Activated naive CD4-positive, alpha-beta T cell treated with anti-CD3 and anti-CD28 coated beads for 36 hours (primary cell): ENCODE data around the gene RHEBL1. TPM values are rescaled to one million over a fixed set of nuclear protein-coding genes. Genes with fewer than 3 reads are reported as not detected.

Experiments used
- CTCF ChIA-PET: fragments of 350-600 bp; sonication (Branson Sonifier 250); formaldehyde crosslinking; loops from one replicate; lab custom pipeline; 2021; ENCODE audit warnings: antibody characterized with exemption; lab: Charles Lee
- DNase-seq: peaks from one replicate; pipeline ENCODE4 v3.0.0-alpha.2; 2020
- H3K27ac Mint-ChIP-seq: one replicate; pipeline ENCODE4 v1.8.0; 2021; ENCODE audit warnings: mild to moderate bottlenecking, mixed read lengths
- H3K27me3 Mint-ChIP-seq: one replicate; pipeline ENCODE4 v1.8.0; 2021; ENCODE audit warnings: low read depth, mixed read lengths
- H3K36me3 Mint-ChIP-seq: one replicate; pipeline ENCODE4 v1.8.0; 2021; ENCODE audit warnings: low read depth, mixed read lengths
- H3K4me1 Mint-ChIP-seq: one replicate; pipeline ENCODE4 v1.8.0; 2021; ENCODE audit warnings: low read depth, mixed read lengths
- H3K4me3 Mint-ChIP-seq: one replicate; pipeline ENCODE4 v1.8.0; 2021; ENCODE audit warnings: mild to moderate bottlenecking, moderate library complexity, mixed read lengths
- H3K9me3 Mint-ChIP-seq: one replicate; pipeline ENCODE4 v1.8.0; 2021; ENCODE audit warnings: mixed read lengths
- intact Hi-C: fragments of 100-400 bp; cut with micrococcal nuclease; formaldehyde crosslinking; loops from one replicate; pipeline ENCODE4 v1.15.1; 2023
- total RNA-seq, 2 experiments: library from RNA; stranded (reverse); gene quantifications; one replicate each; pipeline ENCODE4 v1.2.3, GENCODE V29; 2021

RHEBL1 gene
- total RNA-seq, 2 experiments from 2014 or later: 11.8 to 15.2 TPM

DNA sequence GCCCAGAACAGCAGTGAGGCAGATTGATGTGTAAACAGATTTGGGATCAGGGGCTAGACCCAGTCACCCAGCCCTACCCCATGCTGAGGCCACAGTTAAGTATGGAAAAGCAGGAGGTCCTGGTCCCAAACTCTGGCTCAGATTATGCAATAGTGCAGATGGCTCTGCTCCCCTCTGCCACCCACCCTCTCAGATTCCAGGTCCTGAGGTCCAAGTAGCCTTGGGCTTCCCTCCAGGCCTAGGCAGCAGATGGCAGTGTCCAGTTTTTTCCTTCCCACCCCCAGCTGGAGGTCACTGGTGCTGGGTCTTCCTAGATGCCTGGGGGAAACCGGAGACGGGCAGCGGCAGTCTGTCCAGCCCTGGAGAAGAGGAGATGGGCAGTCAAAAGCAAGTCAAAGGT, 27.6 kb upstream of the RHEBL1 start:
- CTCF ChIA-PET: interaction anchor here (0.6 to 16.6 kb wide), 9 partner anchors 11 to 100 kb away, joined by 3 to 209 read pairs (median 11); partner anchors contain the start of genes LMBR1L and RHEBL1
- intact Hi-C loops: no loop called here
- no peak for DNase-seq
- H3K36me3 Mint-ChIP-seq: peaks cover 4% of the 10 kb centered on the region
- H3K4me3 Mint-ChIP-seq: no peak overlapping the region
- peaks cover 12% of the 10 kb centered on the region for H3K4me1 Mint-ChIP-seq
- peaks cover 25% of the 10 kb centered on the region for H3K27me3 Mint-ChIP-seq
- H3K27ac Mint-ChIP-seq: no peak overlapping the region
- no peaks in the 10 kb centered on the region for H3K9me3 Mint-ChIP-seq

DNA sequence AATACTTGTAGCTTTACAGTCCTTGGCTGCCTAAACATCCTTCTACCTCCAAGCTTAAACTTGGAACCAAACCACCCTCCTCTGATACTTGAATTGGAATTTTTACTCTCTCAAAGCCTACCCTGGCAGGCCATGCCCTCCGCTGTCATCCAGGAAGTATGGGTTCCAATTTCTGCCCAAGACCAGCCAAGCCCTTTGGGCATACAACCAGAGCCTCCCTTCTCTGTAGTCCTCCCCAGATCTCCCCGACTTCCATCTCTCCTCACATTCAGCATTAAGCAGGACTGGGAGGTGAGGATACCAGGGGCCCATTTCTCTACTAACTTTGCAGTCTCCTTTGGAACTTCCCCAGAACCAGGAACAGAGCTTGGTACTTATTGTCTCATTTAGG, 25.2 kb upstream of the RHEBL1 start:
- H3K4me3 Mint-ChIP-seq: no peak overlapping the region
- H3K9me3 Mint-ChIP-seq: no peaks in the 10 kb centered on the region
- intact Hi-C loops: loop anchor here (5.0 kb wide), 1 partner anchor 118 kb away; the partner anchor contains the start of gene WNT1
- H3K4me1 Mint-ChIP-seq: peaks cover 32% of the 10 kb centered on the region
- DNase-seq: no peak
- peaks cover 4% of the 10 kb centered on the region for H3K36me3 Mint-ChIP-seq
- H3K27ac Mint-ChIP-seq: no peak overlapping the region
- CTCF ChIA-PET: interaction anchor here (0.7 to 4.9 kb wide), 11 partner anchors 10 to 107 kb away, joined by 3 to 73 read pairs (median 5); partner anchors contain the start of gene TUBA1B
- peaks cover 47% of the 10 kb centered on the region for H3K27me3 Mint-ChIP-seq

DNA sequence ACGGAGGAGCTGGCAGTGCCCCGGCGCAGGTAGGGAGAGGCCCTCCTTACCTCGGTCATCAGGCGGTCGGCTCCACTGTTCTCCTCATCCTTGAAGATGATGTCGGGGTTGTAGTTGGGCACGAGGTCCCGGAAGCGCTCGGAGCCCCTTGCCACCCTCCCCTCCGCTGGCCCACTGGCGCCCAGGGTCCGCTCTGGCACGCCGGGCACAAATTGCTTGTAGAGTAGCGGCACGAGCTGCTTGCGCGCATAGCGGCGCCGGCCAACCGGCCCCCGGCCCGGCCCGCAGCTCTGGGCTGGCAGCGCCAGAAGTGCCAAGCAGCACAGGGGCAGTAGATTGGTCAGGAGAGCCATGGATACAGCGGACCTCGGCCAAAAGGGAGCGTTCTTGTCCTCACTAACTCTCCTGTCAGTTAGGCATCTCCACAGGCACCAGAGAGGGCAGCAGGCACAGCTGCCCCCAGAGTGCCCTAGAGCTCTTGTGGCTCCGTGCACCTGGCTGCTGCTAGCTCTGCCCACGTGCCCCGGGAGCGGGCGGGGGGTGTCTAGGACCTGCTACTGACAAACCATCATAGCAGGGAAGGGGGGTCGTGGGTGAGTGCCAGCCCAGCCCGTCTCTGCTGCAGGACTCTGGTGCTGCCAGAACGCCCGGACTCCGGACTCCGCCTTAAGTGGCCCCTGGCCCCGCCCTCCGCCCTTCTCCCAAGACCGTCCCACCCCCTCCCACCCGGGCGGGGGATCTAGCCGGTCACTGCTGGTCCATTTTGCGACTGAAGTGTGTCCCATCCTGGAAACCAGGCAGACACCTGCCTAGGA, 24.6 kb upstream of the RHEBL1 start, which contains the start of gene DHH:
Gene DHH (minus strand): TSS at position 642 of the 815 bp plus-strand sequence. CDS start 289 bp downstream, at position 353.
- no peak within 1 kb of the TSS for H3K4me3 Mint-ChIP-seq
- CTCF ChIA-PET: interaction anchor here (0.6 to 4.9 kb wide), 16 partner anchors 8 to 141 kb away, joined by 3 to 73 read pairs (median 5); partner anchors contain the start of gene TUBA1B
- H3K27me3 Mint-ChIP-seq: peaks cover 51% of the 10 kb centered on the region
- H3K36me3 Mint-ChIP-seq: peaks cover 4% of the 10 kb centered on the region
- H3K9me3 Mint-ChIP-seq: no peaks in the 10 kb centered on the region
- no peak for DNase-seq
- intact Hi-C loops: loop anchor here (5.0 kb wide), 1 partner anchor 117 kb away; the partner anchor contains the start of gene WNT1
- no peak within 1 kb of the TSS for H3K27ac Mint-ChIP-seq
- H3K4me1 Mint-ChIP-seq: peaks cover 36% of the 10 kb centered on the region

DNA sequence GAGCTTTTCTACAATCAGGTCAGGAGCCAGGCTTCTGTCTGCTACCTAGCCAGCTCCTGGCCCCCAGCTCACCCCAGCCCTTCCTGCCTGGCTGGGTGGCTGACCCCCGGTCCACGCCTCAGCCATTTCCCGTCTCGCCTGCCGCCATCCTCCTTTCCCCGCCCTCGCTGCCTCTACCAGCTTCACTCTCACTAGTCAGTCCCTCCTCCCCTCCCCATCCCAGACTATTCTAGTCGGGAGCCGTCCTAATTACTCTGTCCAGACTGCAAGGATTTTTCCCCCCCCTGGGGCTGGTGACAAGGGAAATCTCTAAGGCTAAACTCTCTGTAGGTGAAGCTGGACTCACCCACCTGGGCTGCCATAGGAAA, 24.0 kb upstream of the RHEBL1 start:
- CTCF ChIA-PET: interaction anchor here (0.6 to 4.9 kb wide), 16 partner anchors 9 to 142 kb away, joined by 3 to 73 read pairs (median 5); partner anchors contain the start of gene TUBA1B
- DNase-seq: no peak
- H3K27ac Mint-ChIP-seq: no peak overlapping the region
- H3K4me3 Mint-ChIP-seq: no peak overlapping the region
- H3K4me1 Mint-ChIP-seq: peaks cover 36% of the 10 kb centered on the region
- no peaks in the 10 kb centered on the region for H3K9me3 Mint-ChIP-seq
- H3K36me3 Mint-ChIP-seq: peaks cover 4% of the 10 kb centered on the region
- intact Hi-C loops: loop anchor here (5.0 kb wide), 1 partner anchor 116 kb away; the partner anchor contains the start of gene WNT1
- peaks cover 57% of the 10 kb centered on the region for H3K27me3 Mint-ChIP-seq

DNA sequence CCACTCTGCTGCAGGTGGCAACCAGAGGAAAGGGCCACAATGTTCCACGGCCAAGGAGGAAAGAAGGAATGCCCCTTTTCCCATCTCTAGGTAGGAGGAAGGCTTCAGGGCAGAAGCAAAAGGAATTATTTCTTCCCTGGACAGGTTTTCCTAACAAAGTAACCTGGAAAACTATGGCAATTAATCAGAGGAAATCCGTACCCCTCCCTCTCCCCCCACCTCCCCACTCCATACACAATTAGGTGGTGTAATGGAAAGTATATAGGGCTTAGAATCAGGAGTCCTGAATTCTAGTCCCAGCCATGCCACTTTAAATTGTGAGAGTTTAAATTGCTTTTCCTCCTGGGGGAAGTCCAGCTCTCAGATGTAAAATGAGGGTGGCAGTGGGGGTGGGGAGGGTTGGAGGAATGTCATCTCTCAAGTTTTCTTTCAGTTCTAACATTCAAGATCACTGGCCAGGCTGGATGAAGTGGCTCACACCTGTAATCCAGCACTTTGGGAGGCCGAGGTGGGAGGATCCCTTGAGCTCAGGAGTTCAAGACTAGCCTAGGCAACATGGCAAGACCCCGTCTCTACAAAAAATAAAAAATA, 23.1 kb upstream of the RHEBL1 start:
- intact Hi-C loops: loop anchor here (1.0 to 5.0 kb wide), 3 partner anchors 29 to 116 kb away; partner anchors contain the start of gene WNT1
- CTCF ChIA-PET: interaction anchor here (0.6 to 4.9 kb wide), 22 partner anchors 8 to 155 kb away, joined by 3 to 73 read pairs (median 5); partner anchors contain the start of genes LMBR1L and RHEBL1
- no peak for DNase-seq
- peaks cover 66% of the 10 kb centered on the region for H3K27me3 Mint-ChIP-seq
- no peak overlapping the region for H3K4me3 Mint-ChIP-seq
- peaks cover 44% of the 10 kb centered on the region for H3K4me1 Mint-ChIP-seq
- H3K27ac Mint-ChIP-seq: no peak overlapping the region
- peaks cover 4% of the 10 kb centered on the region for H3K36me3 Mint-ChIP-seq
- H3K9me3 Mint-ChIP-seq: no peaks in the 10 kb centered on the region

DNA sequence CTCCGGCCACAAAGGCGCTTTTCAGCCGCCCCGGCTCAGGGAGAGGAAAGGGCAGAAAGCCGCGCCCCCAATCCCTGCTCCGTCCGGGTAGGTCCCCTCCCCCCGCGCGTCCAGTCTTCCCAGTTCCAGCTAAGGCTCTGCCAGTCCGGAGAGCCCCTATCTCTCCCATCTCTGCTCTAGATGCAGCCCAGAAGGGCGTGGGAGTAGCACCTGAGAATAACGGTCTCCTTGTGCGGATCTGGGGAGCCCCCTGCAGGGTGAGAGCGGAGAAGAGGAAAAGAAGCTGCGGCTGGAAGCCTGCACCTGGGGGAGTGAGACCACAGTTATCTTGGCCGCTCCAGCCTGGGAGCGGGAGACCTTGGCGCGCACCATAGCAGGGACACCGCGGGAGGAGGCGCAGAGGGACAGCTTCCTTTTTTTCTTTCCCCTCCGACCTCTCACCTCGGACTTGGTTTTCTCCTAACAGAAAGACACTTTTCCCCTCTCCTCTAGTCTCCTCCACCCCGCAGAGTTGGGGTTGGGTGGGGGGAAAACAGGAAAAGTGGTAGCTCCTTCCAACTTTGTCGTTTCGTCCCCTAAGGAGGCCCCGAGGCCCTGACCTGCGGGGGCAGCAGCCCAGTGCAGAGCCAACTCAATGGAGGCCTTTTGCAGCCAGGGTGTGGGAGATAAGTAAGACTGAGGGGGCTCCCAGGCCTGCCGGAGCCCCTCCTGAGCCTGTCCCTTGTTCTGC, 22.5 kb upstream of the RHEBL1 start:
- DNase-seq: peak; percentile 80
- Mint-ChIP-seq H3K4me3 (peak overlapping the region; percentile 21), H3K4me1 (peaks cover 48% of the 10 kb centered on the region), H3K27me3 (peaks cover 66% of the 10 kb centered on the region), H3K9me3 (no peaks in the 10 kb centered on the region), H3K27ac (no peak overlapping the region), H3K36me3 (peaks cover 4% of the 10 kb centered on the region)
- CTCF ChIA-PET: interaction anchor here (0.6 to 4.9 kb wide), 23 partner anchors 8 to 156 kb away, joined by 3 to 73 read pairs (median 5); partner anchors contain the start of genes LMBR1L and RHEBL1
- intact Hi-C loops: loop anchor here (1.0 to 5.0 kb wide), 3 partner anchors 28 to 115 kb away; partner anchors contain the start of gene WNT1

DNA sequence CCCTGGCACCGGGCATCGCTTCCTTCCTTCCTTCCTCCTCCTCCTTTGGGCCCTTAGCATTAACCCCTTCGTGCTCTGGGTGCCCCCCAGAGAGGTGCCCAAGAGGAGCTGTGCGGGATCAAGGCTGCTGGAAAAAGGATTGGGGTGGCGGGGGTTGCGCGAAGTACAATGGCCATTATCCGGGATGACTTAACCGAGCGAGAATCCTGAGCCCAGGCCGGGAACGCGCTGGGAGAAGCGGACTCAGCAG, 22.0 kb upstream of the RHEBL1 start:
- DNase-seq: no peak
- H3K27ac Mint-ChIP-seq: no peak overlapping the region
- peaks cover 4% of the 10 kb centered on the region for H3K36me3 Mint-ChIP-seq
- no peaks in the 10 kb centered on the region for H3K9me3 Mint-ChIP-seq
- H3K27me3 Mint-ChIP-seq: peaks cover 66% of the 10 kb centered on the region
- H3K4me3 Mint-ChIP-seq: peak overlapping the region; percentile 21
- CTCF ChIA-PET: interaction anchor here (1.0 to 4.9 kb wide), 15 partner anchors 9 to 144 kb away, joined by 3 to 73 read pairs (median 5); partner anchors contain the start of genes LMBR1L and RHEBL1
- peaks cover 48% of the 10 kb centered on the region for H3K4me1 Mint-ChIP-seq
- intact Hi-C loops: loop anchor here (1.0 to 5.0 kb wide), 3 partner anchors 27 to 114 kb away; partner anchors contain the start of gene WNT1

DNA sequence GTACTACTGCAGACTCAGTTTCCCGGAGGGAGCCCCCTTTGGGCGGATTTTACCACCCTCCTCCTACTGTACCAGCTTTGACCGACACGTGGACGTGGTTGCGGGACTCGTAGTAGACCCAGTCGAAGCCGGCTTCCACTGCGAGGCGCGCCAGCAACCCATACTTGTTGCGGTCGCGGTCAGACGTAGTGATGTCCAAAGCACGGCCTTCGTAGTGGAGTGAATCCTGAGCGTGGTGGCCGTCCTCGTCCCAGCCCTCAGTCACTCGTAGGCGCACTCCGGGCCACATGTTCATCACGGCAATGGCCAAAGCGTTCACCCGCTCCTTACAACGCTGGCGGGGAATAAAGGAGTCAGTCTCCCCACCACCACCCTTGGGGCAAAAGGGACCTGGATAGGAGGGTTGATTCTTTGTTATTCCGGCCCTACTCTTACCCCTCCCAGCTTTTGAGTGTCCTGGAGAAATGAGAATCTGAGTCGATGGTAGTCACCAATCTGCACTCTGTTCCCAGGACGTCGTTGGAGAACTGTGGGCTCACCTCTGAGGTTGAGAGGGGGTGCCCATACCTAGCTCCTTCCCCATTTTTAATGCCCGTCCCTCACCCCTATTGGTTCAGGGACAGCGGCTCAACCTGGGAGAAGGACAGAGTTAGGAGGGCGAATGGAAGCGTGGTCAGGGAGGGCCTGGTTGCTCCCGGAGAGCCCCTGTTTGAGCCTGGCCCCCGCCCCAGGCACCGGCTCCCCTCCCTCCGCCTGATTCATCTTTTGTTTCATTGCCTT, 21.5 kb upstream of the RHEBL1 start:
- DNase-seq: no peak
- Mint-ChIP-seq H3K27ac (no peak overlapping the region), H3K4me1 (peaks cover 48% of the 10 kb centered on the region), H3K9me3 (no peaks in the 10 kb centered on the region), H3K4me3 (no peak overlapping the region), H3K36me3 (peaks cover 2% of the 10 kb centered on the region), H3K27me3 (peaks cover 66% of the 10 kb centered on the region)
- CTCF ChIA-PET: interaction anchor here (1.2 to 4.9 kb wide), 14 partner anchors 9 to 143 kb away, joined by 3 to 73 read pairs (median 6); partner anchors contain the start of genes LMBR1L and RHEBL1
- intact Hi-C loops: loop anchor here (5.0 kb wide), 1 partner anchor 114 kb away; the partner anchor contains the start of gene WNT1

DNA sequence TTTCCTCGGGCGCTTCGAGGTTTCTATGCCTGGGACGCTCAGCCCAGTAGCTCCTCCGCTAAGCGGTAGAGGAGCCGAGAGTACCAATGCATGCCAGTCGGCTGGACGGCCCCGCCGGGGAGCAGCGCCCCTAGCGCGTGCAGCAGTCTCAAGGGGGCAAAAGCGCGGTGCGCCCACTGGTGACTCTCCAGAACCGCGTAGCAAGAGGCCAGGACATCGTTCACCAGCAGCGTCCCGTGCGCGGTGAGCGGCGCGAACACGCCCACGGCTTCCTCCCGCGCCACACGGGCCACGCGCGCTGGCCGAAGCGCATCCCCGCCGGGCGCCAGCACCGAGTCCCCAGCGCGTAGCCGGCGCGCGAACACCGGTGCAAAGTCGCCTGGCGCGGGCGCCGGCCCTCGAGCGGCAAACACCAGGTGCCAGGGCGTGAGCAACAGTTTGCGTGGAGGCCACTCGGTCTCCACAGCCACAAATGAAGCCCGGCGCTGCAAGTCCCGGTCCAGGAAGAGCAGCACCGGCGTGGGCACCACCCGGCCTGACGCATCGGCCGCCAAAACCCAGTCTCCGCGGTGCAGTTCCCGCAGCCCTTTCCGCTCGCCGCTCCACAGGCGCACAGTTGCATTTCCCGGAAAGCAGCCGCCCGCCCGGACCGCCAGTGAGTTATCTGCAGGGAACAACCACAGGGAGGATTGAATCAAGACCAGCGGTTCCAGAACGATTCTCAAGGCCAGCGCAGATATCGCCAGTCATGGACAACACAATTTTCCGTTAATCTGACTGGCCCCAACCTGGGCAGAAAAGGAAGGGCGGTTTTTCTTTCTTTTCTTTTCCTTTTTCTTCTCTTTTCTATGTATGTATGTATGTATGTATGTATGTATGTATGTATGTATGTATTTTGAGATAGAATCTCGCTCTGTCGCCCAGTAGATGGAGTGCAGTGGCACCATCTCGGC, 20.3 kb upstream of the RHEBL1 start:
- CTCF ChIA-PET: interaction anchor here (0.6 to 6.9 kb wide), 12 partner anchors 11 to 154 kb away, joined by 3 to 209 read pairs (median 25); partner anchors contain the start of genes DDN, LMBR1L and TUBA1B
- Mint-ChIP-seq H3K27ac (no peak overlapping the region), H3K4me3 (peak overlapping the region; percentile 68), H3K4me1 (peaks cover 48% of the 10 kb centered on the region), H3K27me3 (peaks cover 60% of the 10 kb centered on the region), H3K36me3 (peaks cover 2% of the 10 kb centered on the region), H3K9me3 (no peaks in the 10 kb centered on the region)
- intact Hi-C loops: loop anchor here (5.0 kb wide), 2 partner anchors 113 to 252 kb away; partner anchors contain the start of gene WNT1
- DNase-seq: peak; percentile 58

DNA sequence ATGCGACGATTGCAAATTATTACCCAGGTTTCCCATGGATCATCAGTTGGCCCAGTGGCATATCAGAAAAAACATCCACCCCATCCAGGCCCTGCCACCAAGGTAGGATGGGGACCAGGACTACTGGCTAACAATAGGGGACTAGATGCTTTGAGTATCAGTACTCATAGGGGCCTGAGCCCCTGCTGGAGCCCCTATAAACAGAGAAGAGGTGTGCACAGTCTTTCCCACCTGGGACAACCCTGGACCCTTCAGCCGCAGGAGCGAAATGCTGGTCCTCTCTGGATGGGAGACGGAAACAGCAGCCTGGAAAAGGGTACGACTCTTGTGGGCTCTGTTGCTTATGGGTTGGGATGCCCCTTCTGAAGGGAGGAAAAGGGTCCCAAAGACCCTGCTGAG, 19.2 kb upstream of the RHEBL1 start:
- Mint-ChIP-seq H3K36me3 (no peaks in the 10 kb centered on the region), H3K27me3 (peaks cover 57% of the 10 kb centered on the region), H3K27ac (no peak overlapping the region), H3K9me3 (no peaks in the 10 kb centered on the region), H3K4me1 (peaks cover 46% of the 10 kb centered on the region), H3K4me3 (no peak overlapping the region)
- no peak for DNase-seq
- intact Hi-C loops: loop anchor here (1.0 to 5.0 kb wide), 6 partner anchors 9 to 253 kb away; partner anchors contain the start of gene LMBR1L
- CTCF ChIA-PET: interaction anchor here (0.8 to 6.9 kb wide), 29 partner anchors 10 to 223 kb away, joined by 3 to 209 read pairs (median 6); partner anchors contain the start of genes ARF3, DDN, KMT2D and LMBR1L
